Esophagus squamous epithelium (tissue), 4 donors: ENCODE data around the gene FBXO8.

ENCODE experiments used
- CTCF ChIP-seq, 6 experiments: fragments of 450-650 bp in 4 of 6; fragments of 200-600 bp in 2 of 6; sonication (generic) in 2 of 6; IDR thresholded peaks; one replicate each; pipeline ENCODE4 v1.5.1; 2016 to 2019; ENCODE audit warnings: antibody characterized with exemption in 6 of 6, mild to moderate bottlenecking in 4 of 6, moderate library complexity in 4 of 6
- POLR2A ChIP-seq, 4 donors: fragments of 450-650 bp; IDR thresholded peaks; one replicate each; pipeline ENCODE4 v1.6.1; 2017; ENCODE audit warnings: antibody characterized with exemption in 4 of 4, mild to moderate bottlenecking in 4 of 4, moderate library complexity in 3 of 4

- TF ChIP-seq CTCF (IDR thresholded peaks at IDR 0.05) (no peak), POLR2A (IDR thresholded peaks at IDR 0.05) (no peak)
These were observed 1.6 kb downstream of the FBXO8 start for GRCh38 chr4:174281901-174282300.
